HG02973 (cell line): ENCODE results near the gene SND1.
"Not testable (repeated sequence)": the region's sequence is repeated elsewhere in the genome, so short reads cannot be mapped to it uniquely, and the experiment has no call there.

Experiments used
- ATAC-seq: cut with Tn5 transposase; IDR thresholded peaks from one replicate; pipeline ENCODE4 v1.9.1; 2021; ENCODE audit warnings: moderate library complexity; ENCODE audit not compliant: unreplicated experiment

SND1 gene

DNA sequence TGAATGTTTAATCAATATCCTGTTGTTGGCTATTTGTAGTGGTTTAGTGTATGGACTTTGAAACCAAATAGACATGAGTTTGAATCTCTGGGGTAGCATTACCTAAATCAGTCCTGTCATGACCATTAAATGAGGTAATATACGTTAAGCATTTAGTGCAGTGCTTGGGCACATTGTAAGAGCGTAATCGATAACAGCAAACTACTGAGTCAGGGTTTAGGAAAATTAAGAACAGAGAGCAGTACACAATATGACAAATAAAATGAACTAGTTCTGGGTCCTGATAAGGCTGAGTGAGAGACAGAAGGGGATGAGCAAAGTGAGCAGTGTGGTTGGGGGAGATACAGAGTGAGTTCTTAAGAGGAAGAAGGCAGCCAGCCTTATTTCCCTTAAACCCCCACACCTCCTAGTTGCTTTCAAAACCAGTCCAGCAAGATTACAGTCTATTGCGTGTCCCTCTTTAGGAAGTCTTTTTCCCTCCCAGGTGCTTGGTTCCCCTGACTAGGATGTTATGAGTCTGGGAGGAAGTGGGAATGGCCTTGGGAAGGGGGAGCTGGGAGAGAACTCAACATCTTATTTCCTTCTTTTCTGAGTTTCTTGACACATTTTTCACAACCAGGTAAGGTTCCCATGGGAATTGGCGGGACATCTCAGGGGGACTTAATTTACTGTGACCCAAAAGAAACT, 171.0 kb downstream of the SND1 start:
- ATAC-seq: no peak

DNA sequence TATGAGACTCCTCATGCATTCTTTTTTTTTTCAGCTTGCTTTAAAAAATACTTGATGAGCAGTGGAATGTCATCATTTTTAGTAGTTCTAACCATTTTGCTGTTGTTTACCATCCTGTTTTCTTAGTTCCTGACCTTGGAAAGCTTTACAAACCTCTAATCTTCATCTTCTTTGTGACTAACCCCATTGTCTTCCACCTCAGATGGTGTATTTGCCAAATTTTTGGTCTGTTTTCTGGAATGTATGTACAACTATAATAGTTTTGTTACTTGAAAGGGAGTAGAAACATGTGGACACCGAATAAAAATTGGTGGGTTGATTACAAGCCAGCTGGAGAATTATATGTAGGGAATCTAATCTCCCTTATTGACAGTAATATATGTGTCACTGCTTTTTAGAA, 172.7 kb downstream of the SND1 start:
- no peak for ATAC-seq

DNA sequence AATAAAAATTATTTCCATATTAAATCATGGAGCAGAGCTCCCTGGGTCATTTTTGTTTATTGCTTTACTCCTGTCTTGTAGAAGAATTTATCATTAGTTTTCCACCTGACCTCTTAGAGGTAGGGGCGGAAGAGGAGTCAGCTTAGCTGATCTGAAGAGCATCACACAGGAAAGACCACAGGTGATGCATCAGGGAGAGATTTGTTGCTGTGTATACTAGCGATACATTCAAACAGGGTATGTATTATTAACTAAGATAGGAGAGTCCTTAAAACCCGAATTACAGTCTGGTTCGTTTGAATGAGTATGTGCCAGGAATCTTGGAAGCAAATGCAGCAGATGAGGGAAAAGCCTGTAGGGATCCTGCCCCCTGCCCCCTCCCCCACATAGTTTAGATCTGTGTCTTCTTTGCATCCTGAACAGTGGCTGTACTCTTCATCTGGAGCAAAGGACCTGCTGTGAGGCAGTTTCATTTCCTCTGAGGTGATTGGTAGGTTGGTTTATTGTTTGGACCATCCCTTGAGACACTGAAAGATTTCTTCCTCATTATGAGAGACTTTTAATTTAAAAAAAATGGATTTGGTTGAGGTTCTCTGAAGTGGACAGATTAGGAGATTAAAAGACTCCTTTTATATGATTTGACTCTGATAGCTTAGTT, 177.0 kb downstream of the SND1 start:
- ATAC-seq: no peak

DNA sequence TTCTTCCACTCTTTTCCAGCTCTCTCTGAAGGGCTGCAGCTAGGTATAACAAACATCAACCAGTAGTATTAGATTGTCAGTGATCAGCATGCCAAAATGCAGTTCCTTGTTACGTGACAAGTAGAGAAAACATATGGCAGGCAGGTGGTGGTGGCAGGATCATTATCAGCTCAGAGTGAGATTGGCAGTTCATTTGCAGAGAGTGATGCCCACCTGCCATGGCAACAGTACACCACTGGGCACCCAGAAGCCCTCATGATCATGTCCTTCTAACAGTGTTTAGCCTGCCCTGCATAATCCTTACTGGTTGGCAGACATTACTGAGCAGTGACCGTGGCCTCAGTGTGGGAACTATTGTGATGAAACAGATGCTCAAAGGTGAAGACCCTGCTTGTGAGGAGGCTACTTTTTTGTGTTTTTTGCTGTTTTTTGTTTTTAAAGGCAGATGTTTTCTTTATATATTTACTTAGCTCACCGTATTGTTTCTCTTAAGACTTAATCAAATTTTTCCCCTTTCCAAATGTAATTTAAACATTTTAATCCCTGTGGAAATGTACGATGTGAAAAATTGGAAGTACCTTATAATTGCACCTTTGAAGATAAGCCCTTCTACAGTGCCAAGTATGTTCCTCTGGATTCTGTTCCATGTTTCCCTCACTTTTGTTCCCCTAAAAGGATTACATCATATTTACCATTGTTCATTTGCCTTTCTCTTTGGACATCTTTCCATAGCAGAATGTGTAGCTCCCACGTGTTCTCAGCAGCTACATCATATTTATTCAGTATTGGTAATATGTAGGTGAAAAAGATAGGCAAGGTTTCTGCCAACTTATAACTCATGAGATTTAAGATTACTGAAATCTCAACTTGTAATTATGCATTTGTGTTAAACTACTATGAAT, 179.6 kb downstream of the SND1 start:
- ATAC-seq: no peak

DNA sequence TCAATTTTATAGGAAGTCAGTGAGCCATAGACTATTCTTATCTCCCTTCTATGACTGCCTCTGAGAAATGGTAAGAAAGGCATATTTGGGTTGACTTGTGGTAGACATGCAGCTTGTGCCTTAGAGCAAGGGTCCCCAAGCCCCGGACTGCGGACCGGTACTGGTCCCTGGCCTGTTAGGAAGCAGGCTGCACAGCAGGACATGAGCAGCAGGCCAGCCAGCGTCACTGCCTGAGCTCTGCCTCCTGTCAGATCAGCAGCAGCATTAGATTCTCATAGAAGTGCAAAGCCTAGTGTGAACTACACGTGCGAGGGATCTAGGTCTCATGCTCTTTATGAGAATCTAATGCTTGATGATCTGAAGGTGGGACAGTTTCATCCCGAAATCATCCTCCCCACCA, 180.6 kb downstream of the SND1 start:
- no peak for ATAC-seq

DNA sequence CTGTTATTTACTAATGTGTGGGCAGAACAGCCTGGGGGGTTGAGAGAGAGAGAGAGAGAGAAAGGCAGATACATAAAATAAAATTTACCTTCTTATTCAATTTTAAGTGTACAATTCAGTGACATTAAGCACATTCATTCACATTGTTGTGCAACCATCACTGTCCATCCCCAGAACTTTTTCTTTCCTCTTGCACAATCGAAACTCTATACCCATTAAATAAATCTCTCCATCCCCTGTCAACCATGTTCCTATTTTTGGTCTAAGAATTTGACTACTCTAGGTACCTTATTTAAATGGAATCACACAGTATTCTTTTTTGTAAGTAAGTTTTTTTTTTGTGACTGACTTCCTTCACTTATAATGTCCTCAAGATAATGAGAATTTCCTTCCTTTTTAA, 181.6 kb downstream of the SND1 start:
- no peak for ATAC-seq

DNA sequence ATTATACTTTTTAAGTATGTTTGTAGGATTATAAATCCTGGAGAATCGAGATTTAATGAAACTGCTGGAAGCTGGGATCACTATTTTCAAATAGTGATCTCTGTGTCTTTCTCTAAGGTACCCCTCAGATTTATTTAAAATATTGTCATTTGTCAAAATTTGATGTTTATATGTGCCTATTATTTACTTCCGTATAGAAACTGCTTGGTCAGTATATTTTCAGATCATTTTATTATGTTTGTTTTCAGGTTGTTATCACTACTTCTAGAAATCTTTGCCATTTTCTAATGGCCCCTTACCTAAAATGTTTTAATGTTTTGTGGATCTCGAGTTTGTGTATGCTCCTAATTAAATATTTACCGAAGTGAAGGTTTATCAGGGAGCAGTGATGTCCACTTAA, 183.7 kb downstream of the SND1 start:
- no peak for ATAC-seq

DNA sequence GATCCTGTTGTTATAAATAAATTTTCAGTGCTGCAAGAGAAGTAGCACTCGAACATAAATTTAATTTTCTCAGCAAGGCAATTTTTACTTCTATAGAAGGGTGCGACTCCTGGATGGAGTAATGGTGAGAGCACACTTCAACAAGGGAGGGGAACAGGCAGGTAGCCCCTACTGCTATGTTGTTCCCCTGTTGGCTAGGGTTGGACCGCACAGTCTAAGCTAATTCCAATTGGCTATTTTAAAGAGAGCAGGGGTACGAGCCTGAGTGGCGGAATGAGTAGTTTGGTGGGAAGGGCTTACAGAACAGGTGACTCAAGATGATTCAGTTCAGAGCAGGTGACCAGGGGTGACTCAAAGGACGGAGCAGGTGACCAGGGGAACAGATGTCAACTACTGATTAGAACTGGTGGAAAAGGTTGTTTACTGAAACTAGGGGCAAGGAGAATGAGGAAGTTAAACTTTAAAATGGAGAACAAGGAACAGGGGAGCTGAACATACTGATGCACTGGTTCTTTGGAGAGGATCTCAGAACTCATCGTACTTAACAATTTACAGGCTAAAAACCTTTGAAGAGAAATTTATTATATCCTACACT, 185.9 kb downstream of the SND1 start:
- not testable (repeated sequence) for ATAC-seq

DNA sequence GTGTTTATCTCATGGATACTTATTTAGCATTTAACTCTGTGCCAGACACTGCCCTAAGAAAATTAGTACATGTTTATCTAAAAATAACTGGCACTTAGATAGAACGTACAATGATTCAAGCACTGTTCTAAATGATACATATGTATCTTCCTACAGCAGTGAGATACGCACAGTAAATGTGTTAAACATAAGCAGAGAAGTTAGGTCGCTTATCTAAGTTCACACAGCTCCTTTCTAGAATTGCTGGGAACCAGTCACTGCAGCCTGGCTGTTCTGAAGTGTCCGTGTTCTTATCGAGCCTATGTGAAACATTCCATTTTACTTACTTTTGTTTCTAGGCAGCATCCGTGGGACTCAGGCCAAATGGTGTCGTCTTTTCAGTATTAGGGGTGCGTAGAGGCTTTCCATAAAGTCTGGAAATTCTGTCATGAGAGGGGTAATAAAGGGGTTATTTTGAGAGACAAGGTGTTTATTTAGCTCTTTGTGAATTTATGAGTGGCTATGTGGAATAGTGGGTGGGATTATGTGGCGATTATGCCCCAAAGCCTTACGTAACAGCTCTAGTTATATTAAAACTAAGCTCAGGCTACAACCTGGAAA, 186.9 kb downstream of the SND1 start:
- no peak for ATAC-seq

DNA sequence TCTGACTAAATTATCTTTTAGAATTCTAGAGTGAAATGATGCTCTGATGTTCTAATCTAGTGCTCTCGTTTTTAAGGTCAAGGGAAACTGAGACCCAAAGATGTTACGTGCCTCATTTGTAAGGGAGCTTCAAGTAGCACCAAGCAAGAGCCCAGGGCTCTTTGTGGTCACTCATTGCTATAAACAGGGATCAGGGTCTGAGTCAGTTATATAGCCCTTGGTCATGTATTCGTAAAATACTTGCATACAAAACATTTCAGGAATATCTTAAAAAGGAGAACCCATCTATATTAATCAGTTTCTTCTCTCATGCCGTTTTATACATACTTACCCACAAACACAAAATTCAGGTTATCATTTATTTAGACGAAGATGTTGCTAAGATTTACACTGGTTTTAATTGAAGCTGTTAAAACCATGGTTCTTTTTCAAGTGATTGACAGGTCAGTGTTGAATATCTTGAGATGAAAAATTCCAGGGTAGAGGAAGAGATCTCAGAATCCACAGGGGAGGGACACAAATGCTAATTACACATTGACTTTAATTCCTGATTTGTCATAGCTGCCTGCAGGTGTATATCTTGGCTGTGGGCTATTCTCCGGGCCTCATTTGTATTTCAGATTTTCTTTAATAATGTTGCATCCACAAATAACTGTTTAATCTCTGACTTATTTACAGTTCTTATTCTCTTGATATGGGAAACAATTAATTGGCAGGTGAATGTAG, 188.4 kb downstream of the SND1 start:
- ATAC-seq: no peak

DNA sequence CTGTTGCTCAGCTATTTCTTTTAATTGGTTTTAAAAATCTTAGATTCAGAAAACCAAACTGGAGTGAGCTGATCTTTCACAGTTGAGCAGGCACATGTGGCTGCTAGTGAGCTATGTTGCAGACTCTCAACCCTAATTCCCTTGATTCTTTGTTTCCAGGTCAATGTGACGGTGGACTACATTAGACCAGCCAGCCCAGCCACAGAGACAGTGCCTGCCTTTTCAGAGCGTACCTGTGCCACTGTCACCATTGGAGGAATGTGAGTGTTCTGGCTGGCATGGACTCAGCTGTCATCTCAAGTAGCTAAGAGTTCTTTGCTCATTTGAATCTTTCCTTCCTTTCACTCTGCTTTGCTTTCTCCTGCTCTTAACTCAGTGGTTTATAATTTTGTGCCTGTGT, 192.2 kb downstream of the SND1 start:
- ATAC-seq: no peak

DNA sequence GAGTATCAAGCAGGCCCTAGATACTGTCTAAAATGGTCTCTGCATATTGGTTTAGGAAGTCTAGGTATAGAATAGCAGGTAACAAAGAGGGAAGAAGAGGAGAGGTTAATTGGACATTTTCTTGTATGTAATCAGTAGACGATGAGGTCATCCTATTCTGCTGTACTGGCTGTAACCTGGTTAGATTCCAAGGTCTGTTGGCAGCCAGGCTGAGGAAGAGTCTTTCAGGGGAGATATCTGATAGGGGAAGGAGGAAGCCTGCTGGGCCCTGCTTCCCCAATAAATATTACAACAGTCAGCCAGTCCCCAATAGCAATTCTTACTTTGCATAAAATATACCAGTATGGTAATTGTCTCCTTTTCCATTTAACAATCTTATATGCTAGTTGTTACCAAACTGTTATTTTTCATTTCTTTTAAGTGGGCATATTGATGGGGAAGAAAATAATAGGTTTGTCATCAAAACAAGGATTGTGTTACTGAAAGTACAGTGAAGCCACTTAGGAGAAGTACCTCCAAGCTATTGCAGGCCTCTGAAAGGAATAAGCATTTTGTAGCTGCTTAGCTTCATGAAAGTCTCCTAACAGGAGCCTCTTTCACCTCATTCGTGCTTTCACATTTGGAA, 192.8 kb downstream of the SND1 start:
- ATAC-seq: no peak

DNA sequence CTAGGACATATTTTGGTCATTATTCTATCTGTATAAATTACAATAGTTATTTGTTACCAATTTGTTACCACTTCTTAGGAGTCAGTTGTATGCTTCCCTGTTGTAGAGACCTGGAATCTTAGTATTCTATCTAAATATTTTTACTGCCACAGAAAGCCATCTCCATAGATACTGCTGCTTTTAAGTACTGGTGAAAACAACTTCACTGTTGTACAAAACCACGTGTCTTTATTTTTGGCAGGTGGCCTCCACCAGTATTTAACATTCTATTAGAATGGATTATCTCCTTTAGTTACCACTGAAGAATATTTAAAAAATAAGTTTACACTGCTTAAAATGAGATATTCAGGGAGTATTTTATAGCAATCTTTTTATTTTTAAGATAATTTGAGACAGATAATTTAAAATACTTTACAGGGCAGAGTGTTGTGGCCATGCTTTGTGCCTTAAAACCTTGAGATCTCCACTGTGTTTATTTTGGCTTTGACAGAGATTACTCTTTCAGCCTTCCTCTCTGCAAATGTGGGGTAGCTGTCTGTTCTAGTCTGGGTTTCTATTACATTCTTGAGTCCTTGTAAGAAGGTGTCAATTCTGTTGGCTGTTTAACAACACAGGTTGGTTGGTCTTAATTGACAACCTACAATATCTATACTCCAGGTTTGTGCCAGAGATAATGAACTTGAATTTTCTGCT, 193.7 kb downstream of the SND1 start:
- no peak for ATAC-seq

DNA sequence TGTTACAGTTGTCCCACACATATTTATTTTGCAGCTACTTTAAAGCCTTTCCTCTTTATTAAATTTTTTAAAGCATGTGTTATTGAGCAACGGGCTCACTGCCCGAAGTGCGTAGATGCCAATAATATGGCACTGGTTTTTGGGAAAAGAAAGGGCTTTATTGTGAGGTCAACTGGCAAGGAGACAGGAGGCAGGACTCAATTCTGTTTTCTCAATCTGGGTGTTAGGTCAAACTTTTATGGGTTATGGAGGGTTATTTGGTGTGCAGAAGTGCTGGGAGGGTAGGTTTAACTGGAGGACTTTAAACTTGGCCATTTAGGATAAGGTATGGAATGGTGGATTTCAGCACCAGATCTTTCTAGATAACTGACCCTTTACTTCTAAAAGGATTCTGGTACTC, 195.6 kb downstream of the SND1 start:
- no peak for ATAC-seq

DNA sequence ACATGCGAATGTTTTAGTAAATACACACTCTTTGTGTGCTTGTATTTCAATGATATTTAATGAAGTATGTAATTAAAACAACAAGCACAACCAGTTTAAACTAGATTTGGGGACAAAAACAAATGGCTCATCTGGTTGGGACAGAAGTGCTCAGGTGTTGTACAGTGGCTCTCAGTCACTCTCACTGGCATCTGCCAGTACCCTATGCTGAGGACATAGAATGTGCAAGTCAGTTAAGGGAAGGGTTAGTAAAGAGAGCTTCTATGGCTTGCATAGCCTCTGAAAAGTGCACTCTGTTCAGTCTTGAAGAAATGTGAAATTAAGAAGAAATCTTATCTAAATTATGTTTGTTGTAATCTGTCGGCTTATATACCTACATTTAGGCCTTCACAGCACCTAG, 196.2 kb downstream of the SND1 start:
- no peak for ATAC-seq

DNA sequence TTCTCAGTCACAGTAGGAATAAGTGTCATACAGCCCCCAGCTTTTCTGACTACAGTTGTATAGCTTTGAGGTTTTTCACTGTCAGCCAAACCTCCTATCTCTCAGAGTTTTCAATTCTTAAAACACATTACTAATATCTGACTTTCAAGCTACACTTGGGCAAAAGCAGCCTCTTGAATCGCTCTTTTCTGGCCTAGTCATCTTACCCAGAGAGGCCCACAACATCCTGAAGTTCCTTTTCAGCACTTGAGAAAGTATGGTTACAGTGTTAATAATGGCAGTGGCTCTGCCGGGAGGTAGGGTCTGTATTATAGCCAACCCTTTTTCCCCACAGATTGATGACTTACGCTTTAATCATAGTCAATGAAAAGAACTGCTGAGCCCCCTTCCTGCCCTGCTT, 198.2 kb downstream of the SND1 start:
- no peak for ATAC-seq

DNA sequence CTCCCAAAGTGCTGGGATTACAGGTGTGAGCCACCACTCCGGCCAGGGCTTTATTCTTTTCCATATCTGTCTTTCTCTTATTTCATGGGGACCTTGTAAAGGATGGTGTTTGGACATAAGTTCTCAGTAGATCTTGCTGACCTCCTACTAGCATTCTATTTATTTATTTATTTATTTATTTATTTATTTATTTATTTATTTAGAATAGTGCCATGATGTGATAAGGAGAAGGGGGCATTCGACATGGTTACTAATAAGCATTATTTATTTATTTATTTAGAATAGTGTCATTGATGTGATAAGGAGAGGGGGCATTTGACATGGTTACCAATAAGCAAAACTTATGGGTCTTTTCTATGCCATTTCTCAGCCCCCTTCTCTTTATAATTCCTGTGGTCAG, 202.4 kb downstream of the SND1 start:
- no peak for ATAC-seq

DNA sequence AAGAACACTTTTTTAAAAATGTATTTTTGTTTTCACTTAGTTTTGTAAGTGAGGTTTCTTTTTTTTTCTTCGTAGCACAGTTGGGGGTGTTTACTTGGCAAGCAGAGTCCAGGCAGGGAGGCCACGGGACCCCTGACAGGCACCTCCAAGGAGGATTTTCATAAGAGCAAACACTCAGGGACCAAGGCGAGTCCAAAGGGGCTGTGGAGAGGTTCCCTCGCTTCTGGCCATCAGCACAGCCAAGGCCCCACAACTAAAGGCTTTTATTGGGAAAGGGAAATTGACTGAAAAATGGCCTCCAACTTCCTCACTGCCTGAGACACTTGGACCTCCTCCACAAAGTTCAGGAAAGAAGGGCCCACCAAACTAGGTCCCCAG, 205.5 kb downstream of the SND1 start:
- no peak for ATAC-seq

DNA sequence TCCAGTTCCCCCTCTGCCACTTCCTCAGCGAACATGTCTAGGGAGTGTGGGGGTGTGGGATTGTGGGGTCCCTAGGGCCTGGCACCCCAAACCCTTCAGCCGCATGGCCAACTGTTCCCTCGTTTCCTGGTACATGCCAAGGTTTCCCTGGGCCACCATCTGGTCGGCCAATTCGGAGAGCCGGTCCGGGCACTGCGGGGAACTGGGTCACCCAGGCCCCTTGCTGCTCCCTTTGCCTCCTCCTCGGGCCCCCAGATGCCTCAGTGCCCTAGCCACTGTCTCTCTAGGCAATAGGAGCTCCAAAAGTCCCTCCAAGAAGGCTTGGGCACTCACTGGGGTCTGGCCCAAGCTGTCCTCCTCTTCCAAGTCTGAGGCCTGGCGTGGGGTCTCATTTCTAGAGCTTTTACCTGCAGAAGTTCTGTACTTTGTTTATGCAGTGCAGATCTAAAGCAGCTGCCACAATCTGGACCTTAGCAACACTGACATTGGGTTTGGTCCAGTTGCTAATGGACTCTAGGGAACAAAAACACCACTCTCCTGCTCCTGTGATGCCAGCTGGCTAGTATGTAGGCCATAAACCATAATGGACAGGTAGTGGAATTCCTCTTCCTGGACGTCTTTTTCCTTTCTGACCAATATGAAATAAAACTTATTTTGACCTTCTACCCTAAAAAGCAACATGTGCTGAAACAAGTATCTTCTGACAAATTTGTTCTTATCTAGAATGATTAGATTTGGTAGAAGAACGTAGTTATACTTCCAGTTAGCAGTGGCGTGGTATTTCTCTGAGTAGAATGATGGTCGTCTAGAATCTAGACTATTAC, 206.3 kb downstream of the SND1 start:
- ATAC-seq: no peak
